ENCODE measurements around the gene PARP3.

- TF ChIP-seq CEBPB (IDR thresholded peaks at IDR 0.05; ENCODE audit: borderline replicate concordance in 1 of 2, low read depth in 2 of 2, low read length in 2 of 2) (no peak), ATF3 (IDR thresholded peaks at IDR 0.05; ENCODE audit: borderline replicate concordance, extremely low read depth, low read depth, low read length) (no peak)
Observed at GRCh38 chr3:51968883-51969678, 26.9 kb downstream of the PARP3 start.

Data from GM12878 (cell line).